NCI-H345 treated with DMSO at 0.1 percent for 48 hours (cell line): ENCODE measurements around the gene TRIM40.

Experiments
- DNase-seq: peaks from one replicate; lab custom pipeline; 2025; ENCODE audit not compliant: unreplicated experiment; lab: John Stamatoyannopoulos, UW

The TRIM40 gene

GRCh38 chr6:30195951-30196350, 60.0 kb downstream of the TRIM40 start:
- no peak for DNase-seq

DNA sequence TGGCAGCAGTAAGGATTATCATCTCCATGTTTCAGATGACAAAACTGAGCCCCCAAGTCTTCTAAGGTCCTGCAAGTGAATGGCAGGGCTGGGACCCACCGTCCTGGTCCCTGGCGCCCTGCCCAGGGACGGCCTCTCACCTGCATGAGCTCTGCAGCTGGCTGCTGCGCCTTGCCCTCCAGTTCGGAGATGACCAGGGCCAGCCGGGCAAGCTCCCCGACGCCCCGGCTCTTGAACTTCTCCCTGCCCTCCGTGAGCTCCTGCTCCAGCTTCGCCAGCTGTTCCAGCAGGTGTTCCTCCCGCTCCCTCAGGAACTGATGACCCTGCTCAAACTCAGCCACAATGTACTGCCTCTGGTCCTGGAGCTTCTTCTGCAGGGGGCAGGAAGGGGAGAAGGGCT, 60.4 kb downstream of the TRIM40 start:
- DNase-seq = no peak
